HG02763 (cell line): ENCODE results near the gene SCN8A.

Source experiments
- ATAC-seq: cut with Tn5 transposase; IDR thresholded peaks from one replicate; pipeline ENCODE4 v1.9.1; 2021; ENCODE audit warnings: mild to moderate bottlenecking, moderate library complexity; ENCODE audit not compliant: unreplicated experiment

The SCN8A gene

DNA sequence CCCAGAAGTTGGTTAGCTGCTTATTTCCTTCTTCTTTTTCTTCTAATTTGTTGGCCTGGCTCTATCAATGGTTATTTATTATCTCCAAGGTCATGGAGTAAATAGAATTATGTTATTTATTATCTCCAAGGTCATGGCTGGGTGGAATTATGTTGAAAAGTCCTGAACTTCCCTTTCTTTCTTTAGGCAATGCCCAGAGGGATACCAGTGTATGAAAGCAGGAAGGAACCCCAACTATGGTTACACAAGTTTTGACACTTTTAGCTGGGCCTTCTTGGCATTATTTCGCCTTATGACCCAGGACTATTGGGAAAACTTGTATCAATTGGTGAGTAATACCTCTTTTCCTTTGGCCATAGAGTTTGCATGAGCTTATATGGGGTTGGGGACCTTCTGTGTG is 111.6 kb downstream of the SCN8A start:
- ATAC-seq: no peak

DNA sequence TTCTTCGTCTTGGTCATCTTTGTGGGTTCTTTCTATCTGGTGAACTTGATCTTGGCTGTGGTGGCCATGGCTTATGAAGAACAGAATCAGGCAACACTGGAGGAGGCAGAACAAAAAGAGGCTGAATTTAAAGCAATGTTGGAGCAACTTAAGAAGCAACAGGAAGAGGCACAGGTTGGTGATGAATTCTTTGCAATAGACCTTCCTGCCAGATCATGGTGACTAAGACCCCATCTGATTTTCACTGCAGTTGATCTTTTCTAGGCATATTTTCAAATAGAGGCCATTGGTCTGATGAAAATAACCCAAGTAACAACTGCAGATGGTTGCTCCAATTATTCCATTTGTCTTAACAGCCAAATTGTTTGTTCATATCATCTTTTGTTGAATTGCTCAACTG is 114.4 kb downstream of the SCN8A start:
- no peak for ATAC-seq

GRCh38 chr12:51706206-51706605 is 115.2 kb downstream of the SCN8A start:
- no peak for ATAC-seq

DNA sequence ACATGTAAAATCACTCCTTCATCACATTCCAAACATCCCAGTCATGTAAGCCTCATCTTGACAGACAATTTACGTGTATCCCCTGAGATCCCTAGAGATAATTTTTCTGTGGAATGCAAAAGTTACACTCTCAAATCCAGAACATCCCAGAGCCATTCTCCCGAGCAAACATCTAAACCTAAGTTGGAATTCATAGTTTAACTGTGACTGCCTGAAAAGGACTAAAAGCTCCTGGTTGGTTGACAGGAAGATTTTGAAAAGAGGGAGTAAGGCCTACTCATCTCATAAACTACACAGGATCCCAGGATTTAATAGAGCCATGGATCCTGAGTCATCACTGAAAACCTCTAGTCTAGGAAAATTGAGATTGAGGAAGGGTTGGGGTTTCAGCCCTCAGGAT is 123.6 kb downstream of the SCN8A start:
- no peak for ATAC-seq

GRCh38 chr12:51717326-51717925 is 126.4 kb downstream of the SCN8A start:
- ATAC-seq: no peak

- no peak for ATAC-seq
Measured at GRCh38 chr12:51721282-51721940, 130.4 kb downstream of the SCN8A start.

GRCh38 chr12:51722431-51722830 is 131.4 kb downstream of the SCN8A start:
- ATAC-seq: no peak

DNA sequence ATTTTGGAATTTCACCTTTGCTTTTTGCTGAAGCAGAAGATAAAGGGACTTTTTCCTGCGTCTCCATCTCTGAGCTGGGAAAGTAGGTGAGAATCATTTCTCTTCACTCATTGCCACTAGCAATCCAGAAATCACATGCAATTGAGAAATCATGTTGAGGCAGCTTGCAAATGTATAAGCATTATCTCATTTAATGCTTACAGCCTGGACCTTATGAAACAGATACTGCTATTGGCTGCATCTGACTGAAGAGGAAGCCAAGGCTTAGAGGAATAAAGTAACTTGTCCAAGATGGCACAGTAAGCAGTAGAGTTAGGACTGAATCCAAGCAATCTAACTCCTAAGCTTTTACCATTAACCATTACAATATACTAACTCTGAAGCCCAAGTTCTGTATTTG is 135.1 kb downstream of the SCN8A start:
- no peak for ATAC-seq

DNA sequence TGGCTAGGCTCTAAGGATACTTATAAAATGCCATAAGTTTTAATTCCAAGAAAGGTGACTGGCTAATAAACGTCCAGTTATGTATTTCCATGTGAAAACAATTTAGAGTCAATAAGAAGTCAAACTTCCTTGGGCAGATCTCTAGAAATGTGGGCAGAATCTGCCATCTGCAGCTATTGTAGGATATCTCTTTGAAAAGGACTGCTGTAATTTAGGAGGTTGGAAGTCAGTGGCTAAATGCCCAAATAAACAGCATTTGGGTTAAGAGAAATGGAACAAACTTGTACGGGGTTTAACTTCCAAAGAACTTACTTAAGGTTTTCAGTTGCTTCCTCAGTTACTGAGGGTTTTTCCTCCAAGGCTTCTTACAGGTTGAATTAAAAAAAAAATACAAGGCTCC is 135.9 kb downstream of the SCN8A start:
- ATAC-seq: no peak

DNA sequence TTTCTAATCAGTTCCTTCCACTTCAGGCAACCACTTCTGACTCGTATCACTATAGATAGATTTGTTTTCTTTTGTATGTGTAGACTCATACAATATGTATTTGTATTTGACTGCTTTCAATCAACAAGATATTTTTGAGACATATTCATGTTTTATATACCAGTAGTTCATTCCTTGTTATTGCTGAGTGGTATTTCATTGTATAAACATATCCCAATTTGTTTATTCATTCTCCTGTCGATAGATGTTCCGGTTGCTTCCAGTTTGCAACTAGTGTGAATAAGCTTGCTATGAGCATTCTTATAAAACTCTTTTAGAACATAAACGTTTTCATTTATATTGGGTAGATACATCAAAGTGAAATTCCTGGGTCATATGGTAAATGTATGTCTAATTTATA is 138.3 kb downstream of the SCN8A start:
- no peak for ATAC-seq

DNA sequence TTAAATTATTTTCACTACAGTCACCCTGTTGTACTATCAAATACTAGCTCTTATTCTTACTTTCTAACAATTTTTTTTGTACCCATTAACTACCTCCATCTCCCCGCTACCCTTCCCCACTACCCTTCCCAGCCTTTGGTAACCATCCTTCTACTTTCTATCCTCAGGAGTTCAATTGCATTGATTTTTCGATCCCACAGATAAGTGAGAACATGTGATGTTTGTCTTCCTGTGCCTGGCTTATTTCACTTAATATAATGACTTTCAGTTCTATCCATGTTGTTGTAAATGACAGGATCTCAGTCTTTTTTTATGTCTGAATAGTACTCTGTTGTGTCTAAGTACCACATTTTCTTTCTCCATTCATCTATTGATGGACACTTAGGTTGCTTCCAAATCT is 139.7 kb downstream of the SCN8A start:
- ATAC-seq: no peak

DNA sequence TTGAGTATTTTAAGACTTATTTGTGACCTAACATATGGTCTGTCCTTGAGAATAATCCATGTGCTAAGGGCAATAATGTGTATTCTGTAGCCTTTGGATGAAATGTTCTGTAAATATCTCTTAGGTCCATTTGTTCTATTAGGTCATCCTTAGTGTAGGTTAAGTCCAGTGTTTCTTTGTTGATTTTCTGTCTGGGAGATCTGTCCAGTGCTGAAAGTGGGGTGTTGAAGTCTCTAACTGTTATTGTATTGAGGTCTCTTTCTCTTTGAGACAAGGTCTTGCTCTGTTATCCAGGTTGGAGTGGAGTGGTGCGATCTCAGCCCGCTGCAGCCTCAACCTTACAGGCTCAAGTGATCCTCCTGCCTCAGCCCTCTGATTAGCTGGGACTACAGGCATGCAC is 149.5 kb downstream of the SCN8A start:
- no peak for ATAC-seq

DNA sequence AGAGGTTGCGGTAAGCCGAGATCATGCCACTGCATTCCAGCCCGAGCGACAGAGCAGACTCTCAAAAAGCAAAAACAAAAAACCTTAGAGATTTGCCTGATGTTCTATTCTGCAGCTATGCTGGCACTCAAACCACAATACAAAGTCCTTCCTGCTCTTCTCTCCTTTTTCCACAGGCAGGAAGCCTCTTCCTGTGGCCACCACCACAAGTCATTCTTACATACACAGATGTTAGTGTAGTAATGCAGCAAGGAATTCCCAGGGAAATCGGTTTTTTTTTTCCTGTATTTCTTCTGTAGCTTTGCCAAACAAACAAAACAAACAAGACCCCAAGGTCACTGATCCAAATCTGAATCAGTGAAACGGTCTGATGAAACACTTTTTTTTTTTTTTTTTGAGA is 153.2 kb downstream of the SCN8A start:
- ATAC-seq: no peak

- no peak for ATAC-seq
Measured at GRCh38 chr12:51744957-51745356, 153.9 kb downstream of the SCN8A start.

GRCh38 chr12:51746416-51746815 is 155.4 kb downstream of the SCN8A start:
- ATAC-seq: no peak

GRCh38 chr12:51748235-51748634 is 157.2 kb downstream of the SCN8A start:
- ATAC-seq: no peak

GRCh38 chr12:51749206-51749985 is 158.4 kb downstream of the SCN8A start:
- no peak for ATAC-seq

DNA sequence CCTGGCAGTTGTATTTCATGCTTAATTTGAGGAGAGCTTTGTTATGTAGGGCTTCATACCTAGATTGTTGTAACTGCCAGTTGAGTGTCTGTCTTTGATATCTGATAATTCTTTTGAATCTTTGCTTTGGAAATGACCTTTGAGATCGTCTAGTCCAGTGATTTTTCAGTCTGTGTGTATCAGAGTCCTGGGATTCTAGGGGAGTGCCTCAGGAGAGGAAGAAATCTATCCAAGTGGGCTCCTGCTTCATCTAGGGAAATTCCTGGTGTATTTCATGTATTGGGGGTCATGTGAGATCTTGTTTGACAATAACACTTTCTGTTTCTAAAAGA is 158.9 kb downstream of the SCN8A start:
- ATAC-seq: no peak

GRCh38 chr12:51751661-51752060 is 160.6 kb downstream of the SCN8A start:
- no peak for ATAC-seq

GRCh38 chr12:51752234-51752889 is 161.3 kb downstream of the SCN8A start:
- ATAC-seq: no peak

- ATAC-seq: no peak
Measured at GRCh38 chr12:51753980-51754675, 163.1 kb downstream of the SCN8A start.
